SK-N-DZ (cell line): ENCODE measurements around the gene PTPN1.

Experiments used
- DNase-seq: peaks from one replicate; pipeline ENCODE4 v3.0.0-alpha.2; 2015; ENCODE audit warnings: low spot score

PTPN1 gene

DNA sequence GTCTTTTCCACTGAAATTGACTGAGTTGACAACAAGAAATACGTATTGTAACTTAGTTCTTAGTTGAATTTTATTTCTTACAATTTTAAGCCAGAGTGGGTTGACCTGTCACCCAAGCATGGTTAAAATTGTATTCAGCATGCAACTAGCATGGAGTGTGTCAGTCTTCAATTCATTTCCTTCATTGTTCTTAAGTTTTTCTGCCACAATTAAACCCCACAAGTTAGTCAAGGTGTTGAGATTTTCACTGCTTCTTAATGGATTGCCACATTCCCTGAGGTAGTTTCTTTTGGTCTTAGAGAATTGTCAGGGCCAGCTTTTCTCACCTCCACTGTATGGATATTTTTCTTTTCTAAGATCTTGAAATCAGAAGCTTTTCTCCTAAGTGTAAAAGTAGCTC, 2.1 kb downstream of the PTPN1 start:
- no peak for DNase-seq

DNA sequence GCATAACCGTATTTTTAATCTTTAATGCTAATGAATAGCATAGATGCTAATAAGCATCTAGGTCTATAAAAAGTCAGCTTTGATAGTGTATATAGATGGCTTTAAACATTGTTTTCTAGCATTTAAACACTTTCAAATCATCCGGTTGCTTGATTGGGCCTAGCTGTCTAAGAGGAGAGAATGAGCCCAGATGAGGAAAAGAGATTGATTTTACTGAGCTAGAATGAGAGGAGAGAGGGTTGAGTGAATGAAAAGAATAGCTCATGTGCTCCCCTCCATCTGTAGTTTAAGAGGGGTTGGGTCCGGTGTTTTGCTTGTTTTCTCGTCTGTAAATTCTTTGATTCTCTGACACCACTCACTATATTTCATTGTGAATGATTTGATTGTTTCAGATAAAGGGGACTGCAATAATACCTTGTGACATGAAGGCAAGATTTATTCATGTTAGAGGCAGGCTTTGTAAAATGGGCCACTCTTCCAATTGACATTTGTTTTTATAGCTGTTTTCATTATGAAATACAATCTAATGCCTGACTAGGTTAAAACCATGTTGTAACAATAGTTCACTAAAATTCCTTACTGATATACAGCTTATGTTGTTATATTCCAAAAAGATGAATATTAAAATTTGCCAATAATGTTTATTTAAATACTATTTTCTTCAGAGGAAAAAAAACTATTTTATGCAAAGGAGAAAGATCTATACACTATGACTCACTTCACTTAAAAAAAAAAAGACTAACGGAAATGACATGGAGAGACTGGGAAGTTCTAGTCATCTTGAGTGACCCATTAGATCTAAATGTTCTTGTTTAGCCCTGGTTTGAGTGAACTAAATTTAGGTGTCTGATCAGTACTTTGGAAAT, 3.2 kb downstream of the PTPN1 start:
- no peak for DNase-seq

DNA sequence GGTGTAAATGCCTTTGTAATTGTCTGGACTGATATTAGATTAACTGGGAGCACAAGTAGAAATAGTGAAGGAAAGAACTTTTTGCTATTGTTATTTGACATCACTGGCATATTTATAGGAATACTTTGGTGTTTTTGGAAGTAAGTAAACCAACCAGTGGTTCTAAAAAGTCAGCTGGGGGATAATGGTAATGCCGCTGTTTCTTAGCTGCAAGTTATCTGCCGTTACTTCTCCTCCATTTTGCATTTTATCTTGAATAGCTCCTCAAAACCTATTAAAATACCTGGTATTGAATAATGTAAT, 3.8 kb downstream of the PTPN1 start:
- no peak for DNase-seq

DNA sequence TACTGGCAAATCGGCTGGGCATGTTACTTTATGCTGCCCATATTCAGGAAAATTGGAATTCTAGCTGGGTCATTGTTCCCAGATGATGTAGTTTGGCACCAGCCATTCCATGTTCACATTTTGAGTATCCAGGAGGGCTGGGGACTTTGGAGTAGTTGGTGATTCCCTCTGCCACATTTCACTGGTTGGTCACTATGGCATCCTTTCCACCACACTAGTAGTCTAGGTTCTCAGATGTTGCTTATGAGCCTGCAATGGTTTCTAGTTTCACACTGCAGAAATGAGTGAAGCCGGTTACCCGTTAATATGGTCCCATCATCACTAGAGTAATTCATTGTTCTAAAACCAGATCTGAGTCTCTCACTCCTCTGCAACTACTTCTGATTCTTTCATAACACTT, 4.6 kb downstream of the PTPN1 start:
- no peak for DNase-seq

DNA sequence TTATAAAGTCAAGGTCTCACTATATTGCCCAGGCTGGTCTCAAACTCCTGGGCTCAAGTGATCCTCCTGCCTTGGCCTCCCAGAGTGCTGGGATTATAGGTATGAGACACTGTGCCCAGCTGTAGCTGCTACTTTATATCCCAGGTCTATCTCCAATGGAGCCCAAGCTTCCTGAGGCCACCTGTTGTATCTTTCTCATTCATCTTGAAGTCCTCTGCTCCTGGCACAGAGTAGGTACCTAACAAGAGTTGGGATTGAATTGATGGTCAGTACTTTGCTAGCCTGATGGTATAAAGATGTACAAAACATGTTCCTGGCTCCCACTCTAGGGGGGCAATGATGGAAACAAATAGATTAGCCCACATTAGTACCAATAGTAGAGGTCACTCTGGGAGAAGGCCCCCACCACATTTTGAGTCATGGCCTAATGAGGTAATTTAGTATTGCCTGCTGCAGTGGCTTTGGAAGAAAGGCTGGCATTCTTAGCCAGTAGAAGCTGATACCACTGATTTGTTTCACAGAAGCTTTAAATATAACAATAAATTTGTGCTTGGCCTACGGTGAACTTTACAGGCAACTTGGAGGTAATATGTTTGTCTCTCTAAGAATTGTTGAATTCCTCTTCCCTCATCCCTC, 5.4 kb downstream of the PTPN1 start:
- DNase-seq: no peak

DNA sequence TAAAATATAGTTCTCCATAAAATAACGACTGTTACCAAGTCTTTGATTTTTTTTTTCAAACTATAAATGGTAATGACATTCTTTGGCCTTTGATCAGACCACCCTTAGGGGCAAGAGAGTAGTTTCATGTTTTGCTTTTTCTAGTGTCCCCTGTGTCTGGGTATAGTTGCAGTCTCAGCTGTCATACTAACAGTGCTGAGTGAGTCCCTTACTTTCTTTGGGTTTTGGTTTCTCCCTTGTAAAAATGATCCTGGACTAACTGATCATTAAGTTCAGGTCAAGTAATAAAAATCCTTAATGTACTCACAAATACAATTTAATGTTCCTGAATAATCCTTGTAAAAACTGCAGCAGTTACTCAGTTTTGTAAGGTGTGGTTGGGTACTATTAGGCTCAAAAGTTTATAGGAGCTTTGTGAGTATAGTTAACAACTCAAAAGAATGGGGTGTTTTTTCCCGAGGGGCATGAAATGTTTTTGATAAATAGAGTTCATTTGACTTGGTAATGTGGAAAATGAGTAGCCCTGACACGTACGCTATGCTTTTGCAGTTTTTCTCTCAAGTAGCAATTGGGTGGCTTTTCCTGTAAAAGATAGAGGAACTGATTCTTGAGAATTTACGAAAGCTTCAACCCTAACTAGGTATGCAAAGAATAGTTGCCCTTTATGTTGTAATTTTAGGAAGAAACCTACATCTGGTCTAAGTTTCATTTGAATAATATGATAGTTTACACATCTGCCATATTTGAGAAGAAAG, 6.2 kb downstream of the PTPN1 start:
- DNase-seq: no peak

DNA sequence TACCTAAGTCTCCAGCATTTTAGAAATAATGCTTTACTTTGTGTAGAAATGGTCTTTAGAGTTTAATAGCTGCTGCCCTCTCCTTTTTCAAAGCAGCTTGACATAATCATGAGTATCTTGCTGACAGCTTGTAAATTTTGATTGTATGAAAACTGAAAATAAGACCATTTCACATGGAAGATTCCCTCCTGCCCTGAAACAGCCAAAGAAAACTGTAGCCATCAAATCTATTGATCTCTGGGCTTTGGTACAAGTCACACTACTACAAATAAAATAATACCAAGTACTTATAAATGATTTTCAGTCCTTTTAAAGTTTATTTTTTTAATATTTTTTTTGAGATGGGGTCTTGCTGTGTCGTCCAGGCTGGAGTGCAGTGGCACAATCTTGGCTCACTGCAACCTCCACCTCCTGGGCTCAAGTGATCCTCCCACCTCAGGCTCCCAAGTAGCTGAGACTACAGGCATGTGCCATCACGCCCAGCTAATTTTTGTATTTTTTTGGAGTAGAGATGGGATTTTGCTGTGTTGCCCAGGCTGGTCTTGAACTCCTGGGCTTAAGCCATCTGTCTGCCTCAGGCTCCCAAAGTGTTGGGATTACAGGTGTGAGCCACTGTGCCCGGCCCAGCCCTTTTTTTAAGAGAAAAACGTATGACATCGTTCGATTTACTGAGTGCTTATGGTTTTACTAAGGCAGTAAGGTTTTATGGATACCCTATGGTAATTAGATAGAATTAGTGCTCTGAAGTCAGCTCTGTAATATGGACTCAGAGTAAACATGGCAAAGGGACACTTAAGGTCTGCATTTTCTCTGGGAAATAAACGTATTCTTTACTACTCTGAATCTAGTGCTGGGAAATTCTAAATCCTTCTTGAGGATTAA, 7.0 kb downstream of the PTPN1 start:
- no peak for DNase-seq

DNA sequence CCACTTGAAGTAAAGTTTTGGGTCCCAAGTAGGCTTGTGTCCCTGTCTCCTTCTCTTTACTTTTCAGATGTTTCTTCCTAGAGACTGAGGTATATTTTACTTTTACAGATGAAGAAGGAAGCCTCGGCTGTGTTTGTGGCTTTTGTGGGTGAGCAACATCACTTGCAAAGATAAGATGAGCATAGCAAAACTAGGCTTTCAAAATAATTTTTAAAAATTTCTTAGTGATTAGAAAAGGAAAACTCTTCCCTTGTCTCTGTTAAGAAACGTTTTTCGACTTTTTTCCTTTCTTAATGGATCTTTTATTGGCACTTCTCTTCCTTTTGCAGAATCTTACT, 7.6 kb downstream of the PTPN1 start:
- no peak for DNase-seq

DNA sequence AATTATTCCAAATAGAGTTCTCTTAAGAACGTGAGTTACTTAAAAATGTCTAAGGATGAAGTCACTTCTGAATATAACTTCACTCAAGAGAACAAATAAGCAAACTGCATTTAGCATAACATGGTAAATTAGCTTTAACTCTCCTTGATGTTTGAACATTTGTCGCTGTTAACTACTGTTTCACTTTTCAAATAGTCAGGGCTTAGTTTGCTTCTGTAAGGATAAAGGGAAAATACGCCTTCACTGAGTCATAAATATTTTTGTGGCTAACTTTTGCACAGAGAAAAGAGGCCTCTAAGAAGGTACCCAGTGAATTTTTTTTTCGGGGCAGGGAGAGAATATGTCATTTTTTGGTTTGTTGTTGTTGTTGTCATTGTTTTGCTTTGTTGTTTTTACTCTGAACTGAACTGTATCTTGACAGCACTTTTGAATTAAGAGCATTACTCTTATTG, 8.1 kb downstream of the PTPN1 start:
- no peak for DNase-seq

DNA sequence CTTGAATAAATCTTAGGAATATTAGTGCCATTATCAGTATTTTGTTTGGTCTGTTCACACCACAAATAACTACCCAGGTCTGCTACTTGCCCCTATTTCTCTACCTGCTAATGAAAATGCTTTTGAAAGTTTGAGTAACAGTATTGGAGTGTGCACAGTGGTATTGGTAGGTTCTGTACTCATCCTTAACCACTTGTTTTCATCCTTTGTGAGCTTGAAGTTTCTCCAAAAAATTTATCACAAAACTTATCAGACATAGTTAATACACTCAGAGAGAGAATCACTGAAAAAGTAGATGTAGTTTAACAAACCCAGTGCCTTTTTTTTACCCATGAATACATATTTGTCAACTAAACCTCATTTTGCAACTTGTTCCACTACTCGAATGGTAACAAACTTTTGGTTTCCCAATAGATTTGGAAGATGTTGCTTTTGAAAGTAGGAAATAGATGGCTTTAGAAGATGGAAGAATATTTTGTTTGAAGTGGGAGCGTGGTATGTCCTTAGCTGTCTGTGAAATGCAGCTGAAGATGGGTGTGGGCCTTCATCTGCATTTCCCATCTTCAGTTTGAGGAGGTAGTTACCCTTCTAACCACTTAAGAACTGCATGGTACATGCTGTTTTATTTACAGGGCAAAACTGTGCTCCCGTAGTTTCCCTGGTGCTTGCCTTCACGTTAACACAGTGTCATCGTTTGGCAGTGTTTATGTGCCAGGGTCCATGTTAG, 9.0 kb downstream of the PTPN1 start:
- no peak for DNase-seq

DNA sequence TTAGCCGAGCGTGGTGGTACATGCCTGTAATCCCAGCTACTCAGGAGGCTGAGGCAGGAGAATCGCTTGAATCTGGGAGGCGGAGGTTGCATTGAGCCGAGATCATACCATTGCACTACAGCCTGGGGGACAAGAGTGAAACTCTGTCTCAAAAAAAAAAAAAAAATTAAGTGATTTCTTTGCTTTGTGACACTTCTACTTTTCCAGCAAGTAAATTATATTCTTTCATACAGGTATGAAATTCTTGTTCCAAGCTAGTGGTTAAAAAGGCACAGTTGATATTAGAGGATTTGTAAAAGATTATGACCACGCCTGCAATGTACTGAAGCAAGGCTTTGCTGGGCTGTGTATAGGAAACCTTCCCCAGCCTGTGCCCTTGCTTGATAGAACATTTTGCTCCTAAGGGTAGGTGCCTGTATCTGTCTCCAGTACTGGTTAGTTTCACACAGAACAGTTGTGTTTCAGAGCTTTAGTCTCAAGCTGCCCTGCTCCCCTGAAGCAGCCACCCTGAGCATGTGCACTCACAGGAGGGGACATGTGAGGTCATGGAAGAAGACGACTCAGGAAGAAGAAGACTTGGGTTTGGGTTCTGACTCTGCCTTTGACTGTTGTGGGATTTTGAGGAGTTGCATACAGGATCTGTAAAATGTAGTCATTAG, 10.2 kb downstream of the PTPN1 start:
- no peak for DNase-seq

DNA sequence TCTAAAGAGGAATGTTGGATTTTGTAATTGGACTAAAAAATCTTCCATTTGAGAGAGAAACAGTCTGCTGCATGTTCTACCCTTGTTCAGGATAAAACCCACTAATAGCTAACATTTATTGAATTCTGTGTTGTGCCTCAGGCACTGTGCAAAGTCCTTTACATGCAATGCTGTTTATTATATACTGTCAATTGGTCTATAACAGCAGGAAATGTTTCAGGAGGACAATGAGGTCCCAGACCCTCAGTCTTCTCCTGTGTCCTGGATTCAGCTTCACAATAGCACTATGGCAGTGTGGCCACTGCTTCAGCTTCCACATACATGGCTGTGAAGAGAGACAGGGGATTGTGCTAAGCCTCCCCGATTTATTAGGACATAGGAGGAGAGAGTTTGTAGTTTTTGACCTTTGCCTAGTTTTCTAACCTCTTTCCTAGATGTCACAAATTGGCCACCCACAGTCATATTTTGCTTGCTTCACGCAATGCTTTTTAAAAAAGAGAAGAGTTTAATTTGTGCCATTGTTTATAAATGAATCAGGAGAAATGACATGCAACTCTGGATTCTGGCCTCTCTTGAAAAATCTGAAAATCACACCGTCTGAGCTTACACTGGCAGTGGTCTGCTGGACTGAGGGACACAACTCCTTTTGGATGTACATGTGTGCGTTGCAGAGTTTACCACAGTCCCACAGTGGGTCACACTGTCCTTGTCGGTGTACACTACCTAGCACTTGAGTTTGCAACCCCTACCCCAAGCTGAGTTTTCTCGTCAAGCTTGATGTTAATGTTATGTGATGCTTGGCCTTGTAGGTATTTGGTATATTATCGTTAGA, 11.3 kb downstream of the PTPN1 start:
- no peak for DNase-seq

DNA sequence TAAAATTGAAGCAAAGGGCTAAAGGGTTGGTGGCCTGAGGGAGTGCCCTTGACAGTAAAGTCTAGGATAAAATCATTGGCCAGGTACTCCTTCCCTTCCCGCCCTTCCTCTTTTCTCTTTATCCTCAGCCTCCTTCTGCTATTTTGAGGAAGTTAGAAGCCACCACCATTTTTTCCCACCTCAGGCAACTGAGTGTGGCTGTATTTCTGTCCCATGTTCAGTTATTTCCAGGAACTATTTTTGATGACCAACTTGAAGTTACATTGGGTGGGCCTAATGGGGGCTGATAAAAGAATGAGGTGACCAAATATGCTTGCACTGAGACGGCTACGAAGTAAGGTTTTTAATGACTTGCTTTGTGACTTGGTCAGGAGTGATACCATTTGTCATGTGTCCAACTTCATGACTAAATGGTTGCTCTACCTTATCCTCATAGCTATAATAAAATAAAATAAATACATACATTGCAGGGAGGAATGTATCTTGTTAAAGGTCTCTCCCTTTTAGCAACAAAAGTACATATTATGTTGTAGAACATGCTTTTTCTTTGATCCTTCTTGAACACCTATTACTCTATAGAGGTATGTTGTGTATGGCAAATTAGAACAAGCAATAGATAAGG, 12.0 kb downstream of the PTPN1 start:
- no peak for DNase-seq

DNA sequence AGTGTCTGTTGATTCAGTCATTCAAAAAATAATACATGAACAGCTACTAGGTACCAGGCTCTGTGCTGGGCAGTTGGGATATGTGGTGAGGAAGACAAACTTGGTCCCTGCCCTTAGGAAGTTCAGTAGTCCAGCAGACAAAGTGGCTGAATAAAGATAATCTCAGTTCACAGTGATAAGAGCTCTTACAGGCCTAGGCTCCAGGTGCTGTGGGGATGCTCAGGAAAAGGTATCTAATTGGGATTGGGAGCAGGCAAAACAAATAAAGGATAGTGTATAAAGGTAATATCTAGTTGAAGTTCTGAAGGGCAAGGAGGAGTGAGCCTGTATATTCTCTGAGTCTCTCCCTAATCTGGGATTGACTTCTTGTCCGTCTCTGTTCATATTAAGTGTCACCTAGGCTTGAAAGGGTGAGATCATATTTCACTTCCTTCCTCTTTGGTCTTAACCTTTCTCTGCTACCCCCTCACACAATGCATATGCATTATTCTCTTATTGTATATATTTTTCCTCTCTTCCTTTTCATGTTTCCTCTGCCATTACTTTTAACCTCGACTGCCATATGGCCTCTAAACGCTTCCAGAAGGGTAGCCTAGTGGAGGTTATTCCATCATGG, 13.5 kb downstream of the PTPN1 start:
- no peak for DNase-seq

DNA sequence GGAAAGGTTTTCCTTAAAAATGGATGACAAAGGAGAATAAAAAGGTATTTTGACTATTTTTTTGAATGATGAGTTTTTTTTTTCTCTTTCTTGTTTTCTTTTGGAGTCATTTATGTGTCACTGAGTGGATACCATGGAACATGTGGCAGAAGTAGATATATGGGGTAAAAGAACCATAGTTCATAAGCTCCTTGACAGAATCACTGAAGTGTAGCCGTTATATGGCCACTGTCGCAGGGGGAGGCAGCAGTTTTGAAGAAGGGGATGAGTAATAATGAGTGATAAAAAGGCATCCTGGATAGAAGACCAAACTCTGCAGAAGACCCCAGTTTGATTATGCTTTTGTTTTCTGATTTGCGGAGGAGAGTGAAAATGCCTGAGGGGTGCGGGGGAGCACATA, 15.5 kb downstream of the PTPN1 start:
- DNase-seq: no peak

DNA sequence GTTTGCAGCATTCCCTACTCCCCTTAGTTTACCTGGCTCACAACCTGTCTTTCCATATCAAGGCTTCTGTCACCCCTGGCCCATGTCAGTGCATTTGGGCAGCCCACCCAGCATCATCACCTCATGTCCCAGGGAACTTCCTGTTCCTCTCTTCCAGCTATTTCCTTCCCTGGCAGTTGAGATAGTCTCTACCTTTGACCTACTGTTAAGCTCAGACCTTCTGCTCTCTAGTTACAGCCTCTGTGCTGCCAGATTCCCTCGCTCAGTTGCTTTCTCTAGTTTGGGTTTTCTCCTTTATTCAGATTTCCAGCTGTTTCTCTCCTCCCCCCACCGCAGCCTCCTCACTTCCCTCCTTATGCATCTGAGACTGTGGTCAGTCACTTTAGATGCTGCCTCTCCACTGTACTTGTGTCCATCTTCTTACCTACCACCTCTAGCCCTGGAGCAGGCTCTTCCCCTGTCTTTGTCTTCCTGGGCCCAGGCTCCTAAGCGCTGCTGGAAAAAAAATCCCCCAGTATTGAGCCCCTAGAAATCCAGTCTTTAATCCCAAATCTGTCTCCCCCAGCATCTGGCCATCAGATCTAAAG, 16.3 kb downstream of the PTPN1 start:
- DNase-seq: no peak

DNA sequence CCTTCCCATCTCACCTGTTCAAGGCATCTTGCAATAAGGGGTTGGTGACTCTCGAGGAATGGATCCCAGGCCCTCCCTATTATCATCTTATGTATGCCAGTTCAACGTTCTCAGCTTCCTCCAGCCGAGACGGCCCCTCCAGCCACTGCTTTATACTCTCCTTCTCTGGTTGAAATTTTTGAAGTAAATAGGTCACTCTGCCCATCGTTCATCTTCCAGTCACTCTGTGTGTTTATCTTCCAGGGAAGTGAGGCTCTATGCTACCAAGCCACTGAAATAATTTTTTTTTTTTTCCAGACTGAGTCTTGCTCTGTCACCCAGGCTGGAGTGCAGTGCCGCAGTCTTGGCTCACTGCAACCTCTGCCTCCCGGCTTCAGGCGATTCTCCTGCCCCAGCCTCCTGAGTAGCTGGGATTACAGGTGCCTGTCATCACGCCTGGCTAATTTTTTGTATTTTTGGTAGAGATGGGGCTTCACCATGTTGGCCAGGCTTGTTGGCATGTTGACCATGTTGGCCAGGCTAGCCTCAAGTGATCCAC, 17.0 kb downstream of the PTPN1 start:
- no peak for DNase-seq

DNA sequence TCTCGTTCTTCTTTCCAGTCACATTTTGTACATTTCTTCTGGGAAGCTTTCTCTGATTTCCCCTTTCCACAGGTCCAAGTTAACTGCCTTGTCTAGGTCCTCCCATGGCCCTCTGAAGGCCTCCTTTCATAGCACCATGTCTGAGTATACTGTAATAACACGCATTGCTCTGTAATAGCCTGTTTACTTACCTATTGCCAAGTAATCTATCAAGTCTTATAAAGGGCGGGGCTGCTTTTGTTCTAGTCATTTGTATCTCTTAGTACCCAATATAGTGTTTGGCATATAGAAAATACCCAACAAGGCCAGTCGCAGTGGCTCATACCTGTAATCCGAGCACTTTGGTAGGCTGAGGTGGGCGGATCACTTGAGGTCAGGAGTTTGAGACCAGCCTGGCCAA, 17.9 kb downstream of the PTPN1 start:
- no peak for DNase-seq
